ENCODE measurements around the gene SGMS1.

DNA sequence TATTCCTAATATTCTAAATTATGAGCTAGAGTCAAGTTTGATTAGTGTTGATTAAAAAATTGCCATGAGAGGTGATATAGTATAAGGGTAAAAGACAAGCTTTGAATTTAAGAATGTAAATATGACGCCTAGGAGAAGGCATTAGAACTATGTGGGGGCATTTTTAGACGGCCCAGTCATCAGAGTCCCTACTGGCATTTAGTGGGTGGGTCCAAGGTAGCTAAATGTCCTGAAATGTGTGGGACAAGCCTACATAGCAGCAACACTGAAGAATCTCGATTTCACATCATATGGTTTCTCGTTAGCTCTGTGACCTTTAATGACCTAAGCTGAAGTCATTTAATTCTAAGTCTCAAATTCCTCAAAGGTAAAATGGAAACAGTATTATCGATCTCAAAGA, 133.5 kb downstream of the SGMS1 start:
- TF ChIP-seq, protein P1, sequence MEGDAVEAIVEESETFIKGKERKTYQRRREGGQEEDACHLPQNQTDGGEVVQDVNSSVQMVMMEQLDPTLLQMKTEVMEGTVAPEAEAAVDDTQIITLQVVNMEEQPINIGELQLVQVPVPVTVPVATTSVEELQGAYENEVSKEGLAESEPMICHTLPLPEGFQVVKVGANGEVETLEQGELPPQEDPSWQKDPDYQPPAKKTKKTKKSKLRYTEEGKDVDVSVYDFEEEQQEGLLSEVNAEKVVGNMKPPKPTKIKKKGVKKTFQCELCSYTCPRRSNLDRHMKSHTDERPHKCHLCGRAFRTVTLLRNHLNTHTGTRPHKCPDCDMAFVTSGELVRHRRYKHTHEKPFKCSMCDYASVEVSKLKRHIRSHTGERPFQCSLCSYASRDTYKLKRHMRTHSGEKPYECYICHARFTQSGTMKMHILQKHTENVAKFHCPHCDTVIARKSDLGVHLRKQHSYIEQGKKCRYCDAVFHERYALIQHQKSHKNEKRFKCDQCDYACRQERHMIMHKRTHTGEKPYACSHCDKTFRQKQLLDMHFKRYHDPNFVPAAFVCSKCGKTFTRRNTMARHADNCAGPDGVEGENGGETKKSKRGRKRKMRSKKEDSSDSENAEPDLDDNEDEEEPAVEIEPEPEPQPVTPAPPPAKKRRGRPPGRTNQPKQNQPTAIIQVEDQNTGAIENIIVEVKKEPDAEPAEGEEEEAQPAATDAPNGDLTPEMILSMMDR (IDR thresholded peaks at IDR 0.05): no peak
- no peak for TF ChIP-seq POLR2A (IDR thresholded peaks at IDR 0.05)

Data from vagina (tissue), 2 donors.